A549 (cell line): ENCODE results near the gene CETN3. TPM values are rescaled to one million over a fixed set of nuclear protein-coding genes. Genes with fewer than 3 reads are reported as not detected.
"Not testable (repeated sequence)": the region's sequence is repeated elsewhere in the genome, so short reads cannot be mapped to it uniquely, and the experiment has no call there.

Source experiments
- ATAC-seq, 2 experiments: fragments of 200-7000 bp in 1 of 2; fragments of >200 bp in 1 of 2; cut with Nextera tagmentation in 1 of 2; cut with Tn5 transposase in 1 of 2; 3 replicates each; pipeline versions ENCODE4 v1.8.0 to v1.9.1; 2018 to 2020; ENCODE audit warnings: mild to moderate bottlenecking in 1 of 2, moderate library complexity in 1 of 2
- CTCF ChIA-PET: fragments of 300-600 bp; sonication (Branson Sonifier 250); formaldehyde crosslinking; extraction: SDS; loops from one replicate; lab custom pipeline; 2021; ENCODE audit warnings: antibody characterized with exemption, inconsistent platforms; lab: Yijun Ruan, JAX
- POLR2A ChIA-PET: fragments of 350-600 bp; formaldehyde crosslinking; extraction: SDS; loops from one replicate; lab custom pipeline; 2021; ENCODE audit warnings: antibody characterized with exemption, inconsistent platforms; lab: Yijun Ruan, JAX
- DNase-seq, 2 experiments: peaks; one replicate each; pipeline versions ENCODE4 v3.0.0 to v3.0.0-alpha.2; 2011 to 2016; ENCODE audit warnings: low read depth in 1 of 2, low spot score in 1 of 2
- FAIRE-seq: peaks from 2 replicates; lab custom pipeline; 2011; peaks lifted over from hg19 to GRCh38; lab: Jason Lieb, UNC
- H3K27ac ChIP-seq, 2 experiments: fragments of >200 bp; sonication (Bioruptor Twin); formaldehyde crosslinking; 3 replicates each; pipeline ENCODE4 v1.5.1; 2016 to 2017
- H3K4me1 ChIP-seq: fragments of >200 bp; sonication (Bioruptor Twin); formaldehyde crosslinking; 3 replicates; pipeline ENCODE4 v1.6.1; 2016
- H3K4me2 ChIP-seq: fragments of >200 bp; sonication (Bioruptor Twin); formaldehyde crosslinking; 3 replicates; pipeline ENCODE4 v1.6.1; 2016
- H3K4me3 ChIP-seq: fragments of >200 bp; sonication (Bioruptor Twin); formaldehyde crosslinking; 3 replicates; pipeline ENCODE4 v1.5.1; 2016
- H3K9me3 ChIP-seq: fragments of >200 bp; sonication (Bioruptor Twin); formaldehyde crosslinking; 3 replicates; pipeline ENCODE4 v1.6.1; 2016
- BHLHE40 ChIP-seq: IDR thresholded peaks from 2 replicates; pipeline ENCODE4 v1.6.1; 2012; ENCODE audit warnings: low read depth, low read length, inconsistent platforms
- CBX8 ChIP-seq: fragments of 200-600 bp; sonication (generic); IDR thresholded peaks from 2 replicates; pipeline ENCODE4 v1.6.1; 2016
- CEBPB ChIP-seq, 2 experiments: fragments of >200 bp in 1 of 2; sonication (Bioruptor Twin) in 1 of 2; formaldehyde crosslinking in 1 of 2; IDR thresholded peaks; 2 replicates each; pipeline ENCODE4 v1.6.1; 2012 to 2016
- CHD4 ChIP-seq: fragments of 200-600 bp; sonication (generic); IDR thresholded peaks from 2 replicates; pipeline ENCODE4 v1.6.1; 2016; ENCODE audit warnings: antibody characterized with exemption, mild to moderate bottlenecking, borderline replicate concordance
- ELK1 ChIP-seq: fragments of 150-350 bp; IDR thresholded peaks from 2 replicates; pipeline ENCODE4 v1.6.1; 2014; ENCODE audit warnings: low read depth, mild to moderate bottlenecking, low read length
- ESRRA ChIP-seq: fragments of 150-350 bp; IDR thresholded peaks from 2 replicates; pipeline ENCODE4 v1.6.1; 2014; ENCODE audit warnings: mild to moderate bottlenecking, low read length, borderline replicate concordance
- FOSL2 ChIP-seq, 2 experiments: fragments of 450-650 bp in 1 of 2; fragments of >200 bp in 1 of 2; sonication (Bioruptor Twin) in 1 of 2; formaldehyde crosslinking; IDR thresholded peaks; 2 replicates each; pipeline versions ENCODE4 v1.5.0 to v1.6.1; 2016 to 2020; ENCODE audit warnings: mild to moderate bottlenecking in 1 of 2, moderate library complexity in 1 of 2
- FOXS1 ChIP-seq: fragments of 250-450 bp; sonication (Bioruptor Pico); IDR thresholded peaks from 2 replicates; pipeline ENCODE4 v1.5.0; 2020; ENCODE audit warnings: mild to moderate bottlenecking, moderate library complexity
- HDAC2 ChIP-seq: fragments of 200-600 bp; sonication (generic); IDR thresholded peaks from 2 replicates; pipeline ENCODE4 v1.6.1; 2016
- HES2 ChIP-seq: fragments of >200 bp; sonication (Bioruptor Twin); formaldehyde crosslinking; IDR thresholded peaks from 2 replicates; pipeline ENCODE4 v1.6.1; 2016
- HEYL ChIP-seq: fragments of 250-450 bp; sonication (Bioruptor Pico); IDR thresholded peaks from 2 replicates; pipeline ENCODE4 v1.8.0; 2021; ENCODE audit warnings: mild to moderate bottlenecking, moderate library complexity
- HOXA7 ChIP-seq: fragments of 250-450 bp; sonication (Bioruptor Pico); IDR thresholded peaks from 2 replicates; pipeline ENCODE4 v1.5.0; 2020; ENCODE audit warnings: mild to moderate bottlenecking, moderate library complexity
- HOXB5 ChIP-seq: fragments of 250-450 bp; sonication (Bioruptor Pico); IDR thresholded peaks from 2 replicates; pipeline ENCODE4 v1.5.0; 2020; ENCODE audit warnings: mild to moderate bottlenecking, moderate library complexity
- KDM1A ChIP-seq: fragments of 200-600 bp; sonication (generic); IDR thresholded peaks from 2 replicates; pipeline ENCODE4 v1.6.1; 2016; ENCODE audit warnings: low read depth, mild to moderate bottlenecking
- KDM5A ChIP-seq: fragments of 200-600 bp; sonication (generic); IDR thresholded peaks from 2 replicates; pipeline ENCODE4 v1.6.1; 2016; ENCODE audit warnings: antibody characterized with exemption, mild to moderate bottlenecking
- MAFK ChIP-seq: fragments of 450-650 bp; IDR thresholded peaks from 2 replicates; pipeline ENCODE4 v1.6.1; 2014; ENCODE audit not compliant: partially characterized antibody
- MAZ ChIP-seq: fragments of 150-350 bp; IDR thresholded peaks from 2 replicates; pipeline ENCODE4 v1.6.1; 2014; ENCODE audit warnings: antibody characterized with exemption, low read depth, low read length, borderline replicate concordance
- MYC ChIP-seq: IDR thresholded peaks from 2 replicates; pipeline ENCODE4 v1.6.1; 2012; ENCODE audit warnings: mild to moderate bottlenecking, inconsistent platforms, low read length, improper control_type of control experiment, borderline replicate concordance
- NPAS2 ChIP-seq: fragments of 250-450 bp; sonication (Bioruptor Pico); IDR thresholded peaks from 2 replicates; pipeline ENCODE4 v1.8.0; 2022; ENCODE audit warnings: mild to moderate bottlenecking, moderate library complexity, borderline replicate concordance
- NR3C1 ChIP-seq: fragments of >200 bp; sonication (Bioruptor Twin); formaldehyde crosslinking; IDR thresholded peaks from 3 replicates; pipeline ENCODE4 v1.6.1; 2017
- PHF8 ChIP-seq: fragments of 200-600 bp; sonication (generic); IDR thresholded peaks from 2 replicates; pipeline ENCODE4 v1.6.1; 2016; ENCODE audit warnings: low read depth, mild to moderate bottlenecking, antibody characterized with exemption, moderate library complexity, borderline replicate concordance
- POLR2AphosphoS2 ChIP-seq: conservative IDR thresholded peaks from 2 replicates; pipeline ENCODE4 v1.6.1; 2012; ENCODE audit warnings: low read length, improper control_type of control experiment, inconsistent platforms
- RARB ChIP-seq: fragments of 250-450 bp; sonication (Bioruptor Pico); IDR thresholded peaks from 2 replicates; pipeline ENCODE4 v1.8.0; 2021; ENCODE audit warnings: mild to moderate bottlenecking, moderate library complexity
- RCOR1 ChIP-seq: fragments of 150-350 bp; IDR thresholded peaks from 2 replicates; pipeline ENCODE4 v1.6.1; 2014; ENCODE audit warnings: antibody characterized with exemption, low read length, low read depth
- ZC3H11A ChIP-seq: fragments of 450-650 bp; IDR thresholded peaks from 2 replicates; pipeline ENCODE4 v1.6.1; 2014; ENCODE audit warnings: antibody characterized with exemption, mild to moderate bottlenecking
- WGBS: methylation state at CpG from one replicate; pipeline ENCODE4 v1.1.6; 2017; ENCODE audit errors: missing lambda C conversion rate; 5-methylcytosine and 5-hydroxymethylcytosine counted together
- polyA plus RNA-seq, 4 experiments: library from polyadenylated mRNA; depleted of rRNA in 3 of 4; stranded (reverse); fragments of >200 nt; fragmentation: RNase III in 1 of 4; extraction: RNeasy Plus Mini Kit Qiagen cat#74134 plus additional on column Dnase treatment in 1 of 4; gene quantifications; 2 replicates in 3 of 4; 3 replicates in 1 of 4; pipeline ENCODE4 v1.2.3, GENCODE V29; 2011 to 2017
- TF ChIP-seq, protein P1 (sequence below): IDR thresholded peaks from 2 replicates; pipeline ENCODE4 v1.6.1; 2012
- TF ChIP-seq, protein P2 (sequence below): fragments of >200 bp; sonication (Bioruptor Twin); formaldehyde crosslinking; IDR thresholded peaks from 3 replicates; pipeline ENCODE4 v1.5.1; 2016
- TF ChIP-seq, protein P3 (sequence below): IDR thresholded peaks from 2 replicates; pipeline ENCODE4 v1.6.1; 2012

CETN3 gene
- polyA plus RNA-seq, 2 of the 4 experiments (the other 2 are of a cell fraction) = 49.9 to 50.8 TPM

GRCh38 chr5:90345684-90346083 is 63.9 kb downstream of the CETN3 start:
- no peaks in the 10 kb centered on the region for H3K9me3 ChIP-seq
- no peaks in the 10 kb centered on the region for H3K4me1 ChIP-seq
- FAIRE-seq (no peak), ATAC-seq (no peak), DNase-seq (no peak)
- 0% methylated on average over 1 of the region's 1 CpG for WGBS
- no peak overlapping the region for H3K4me2 ChIP-seq
- ChIA-PET POLR2A (no interaction called here), CTCF (no interaction called here)
- H3K27ac ChIP-seq = no peak overlapping the region
- TF ChIP-seq ZC3H11A (no peak), RCOR1 (no peak), NR3C1 (no peak), HEYL (no peak), KDM1A (no peak), MAZ (no peak), ESRRA (no peak), ELK1 (no peak), POLR2AphosphoS2 (no peak), BHLHE40 (no peak), CEBPB (IDR thresholded peaks at IDR 0.05) (no peak), MAFK (no peak)
- H3K4me3 ChIP-seq = no peak overlapping the region

- no peak overlapping the region for H3K4me2 ChIP-seq
- H3K4me1 ChIP-seq = no peaks in the 10 kb centered on the region
- no peaks in the 10 kb centered on the region for H3K9me3 ChIP-seq
- ATAC-seq = no peak
- DNase-seq = no peak
- CTCF ChIA-PET = no interaction called here
- POLR2A ChIA-PET = no interaction called here
- no peak overlapping the region for H3K27ac ChIP-seq
- TF ChIP-seq HDAC2 = no peak
- TF ChIP-seq CHD4 = no peak
- TF ChIP-seq, protein P1, sequence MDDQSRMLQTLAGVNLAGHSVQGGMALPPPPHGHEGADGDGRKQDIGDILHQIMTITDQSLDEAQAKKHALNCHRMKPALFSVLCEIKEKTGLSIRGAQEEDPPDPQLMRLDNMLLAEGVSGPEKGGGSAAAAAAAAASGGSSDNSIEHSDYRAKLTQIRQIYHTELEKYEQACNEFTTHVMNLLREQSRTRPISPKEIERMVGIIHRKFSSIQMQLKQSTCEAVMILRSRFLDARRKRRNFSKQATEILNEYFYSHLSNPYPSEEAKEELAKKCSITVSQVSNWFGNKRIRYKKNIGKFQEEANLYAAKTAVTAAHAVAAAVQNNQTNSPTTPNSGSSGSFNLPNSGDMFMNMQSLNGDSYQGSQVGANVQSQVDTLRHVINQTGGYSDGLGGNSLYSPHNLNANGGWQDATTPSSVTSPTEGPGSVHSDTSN = no peak
- no peak for TF ChIP-seq RARB (CRISPR knock-in tag)
- TF ChIP-seq FOXS1 (CRISPR knock-in tag) = no peak
- TF ChIP-seq NPAS2 (CRISPR knock-in tag) = no peak
- no peak for TF ChIP-seq MAZ
- TF ChIP-seq HOXB5 (CRISPR knock-in tag) = no peak
- TF ChIP-seq MYC = no peak
- no peak for TF ChIP-seq CBX8
- TF ChIP-seq, all 56 proteins: peak for 0
- WGBS = 16% methylated on average over 1 of the region's 1 CpG
- H3K4me3 ChIP-seq = no peak overlapping the region
- FAIRE-seq = no peak
Measured at GRCh38 chr5:90344689-90345088, 64.9 kb downstream of the CETN3 start.

DNA sequence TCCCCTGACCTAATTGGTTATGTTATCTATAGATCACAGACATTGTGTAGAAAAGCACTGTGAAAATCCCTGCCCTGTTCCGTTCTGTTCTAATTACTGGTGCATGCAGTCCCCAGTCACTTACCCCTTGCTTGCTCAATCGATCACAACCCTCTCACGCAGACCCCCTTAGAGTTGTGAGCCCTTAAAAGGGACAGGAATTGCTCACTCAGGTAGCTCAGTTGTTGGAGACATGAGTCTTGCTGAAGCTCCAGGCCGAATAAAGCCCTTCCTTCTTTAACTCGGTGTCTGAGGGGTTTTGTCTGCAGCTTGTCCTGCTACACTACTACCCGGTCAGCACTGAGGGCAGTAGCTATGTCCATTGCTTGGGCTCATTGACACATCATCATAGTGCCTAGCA is 65.8 kb downstream of the CETN3 start:
- H3K9me3 ChIP-seq, POLR2A ChIA-PET, ATAC-seq, H3K4me1 ChIP-seq, H3K4me3 ChIP-seq, H3K27ac ChIP-seq, FAIRE-seq, DNase-seq, H3K4me2 ChIP-seq: not testable (repeated sequence)
- CTCF ChIA-PET = interaction anchor here (0.7 to 1.3 kb wide), 2 partner anchors 12 to 15 kb away, joined by 3 read pairs; no protein-coding TSS in a partner anchor
- WGBS = 31% methylated on average over 6 of the region's 6 CpGs

DNA sequence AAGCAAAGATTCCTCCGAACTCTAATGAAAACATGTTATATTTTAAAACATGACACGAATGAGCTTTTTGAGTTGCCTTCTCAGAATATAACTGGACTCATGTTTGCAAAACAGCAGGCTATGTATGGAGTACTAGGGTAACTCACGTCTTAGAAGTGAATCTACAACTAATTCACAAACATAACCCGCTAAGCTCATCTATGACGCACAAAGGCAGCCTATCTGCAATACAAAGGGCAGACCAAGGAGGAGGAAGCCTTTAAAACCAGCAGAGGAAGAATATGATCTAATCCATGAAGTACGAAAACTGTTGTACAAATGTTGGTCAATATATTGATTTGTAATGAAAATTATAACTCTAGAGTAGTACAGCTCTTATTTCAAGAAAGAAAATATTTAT is 67.0 kb downstream of the CETN3 start:
- Histone ChIP-seq H3K4me1 (no peaks in the 10 kb centered on the region), H3K27ac (no peak overlapping the region), H3K4me2 (no peak overlapping the region), H3K4me3 (no peak overlapping the region), H3K9me3 (no peaks in the 10 kb centered on the region)
- POLR2A ChIA-PET = no interaction called here
- no peak for DNase-seq
- WGBS = 33% methylated on average over 6 of the region's 6 CpGs
- no peak for FAIRE-seq
- CTCF ChIA-PET = interaction anchor here (1.3 kb wide), 1 partner anchor 11 kb away, joined by 3 read pairs; no protein-coding TSS in a partner anchor
- ATAC-seq = no peak
- TF ChIP-seq PHF8 = no peak
- TF ChIP-seq KDM5A = no peak
- no peak for TF ChIP-seq RCOR1
- TF ChIP-seq HES2 = no peak
- no peak for TF ChIP-seq ELK1
- no peak for TF ChIP-seq HOXA7 (CRISPR knock-in tag)
- no peak for TF ChIP-seq FOSL2 (IDR thresholded peaks at IDR 0.05)
- TF ChIP-seq FOSL2 (CRISPR knock-in tag; IDR thresholded peaks at IDR 0.05) = no peak
- TF ChIP-seq, protein P2, sequence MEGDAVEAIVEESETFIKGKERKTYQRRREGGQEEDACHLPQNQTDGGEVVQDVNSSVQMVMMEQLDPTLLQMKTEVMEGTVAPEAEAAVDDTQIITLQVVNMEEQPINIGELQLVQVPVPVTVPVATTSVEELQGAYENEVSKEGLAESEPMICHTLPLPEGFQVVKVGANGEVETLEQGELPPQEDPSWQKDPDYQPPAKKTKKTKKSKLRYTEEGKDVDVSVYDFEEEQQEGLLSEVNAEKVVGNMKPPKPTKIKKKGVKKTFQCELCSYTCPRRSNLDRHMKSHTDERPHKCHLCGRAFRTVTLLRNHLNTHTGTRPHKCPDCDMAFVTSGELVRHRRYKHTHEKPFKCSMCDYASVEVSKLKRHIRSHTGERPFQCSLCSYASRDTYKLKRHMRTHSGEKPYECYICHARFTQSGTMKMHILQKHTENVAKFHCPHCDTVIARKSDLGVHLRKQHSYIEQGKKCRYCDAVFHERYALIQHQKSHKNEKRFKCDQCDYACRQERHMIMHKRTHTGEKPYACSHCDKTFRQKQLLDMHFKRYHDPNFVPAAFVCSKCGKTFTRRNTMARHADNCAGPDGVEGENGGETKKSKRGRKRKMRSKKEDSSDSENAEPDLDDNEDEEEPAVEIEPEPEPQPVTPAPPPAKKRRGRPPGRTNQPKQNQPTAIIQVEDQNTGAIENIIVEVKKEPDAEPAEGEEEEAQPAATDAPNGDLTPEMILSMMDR = no peak
- TF ChIP-seq, protein P3, sequence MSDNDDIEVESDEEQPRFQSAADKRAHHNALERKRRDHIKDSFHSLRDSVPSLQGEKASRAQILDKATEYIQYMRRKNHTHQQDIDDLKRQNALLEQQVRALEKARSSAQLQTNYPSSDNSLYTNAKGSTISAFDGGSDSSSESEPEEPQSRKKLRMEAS = no peak
